K562 (cell line): Measurements from ENCODE around the gene DGCR8.
A peak's percentile ranks its signal among the peaks of the same experiment; 100 is the strongest.

Experiments
- CBX5 ChIP-seq: IDR thresholded peaks from 2 replicates; pipeline ENCODE4 v1.6.1; 2014; ENCODE audit warnings: low read depth, borderline replicate concordance
- FOXA1 ChIP-seq: fragments of 450-650 bp; IDR thresholded peaks from 2 replicates; pipeline ENCODE4 v1.6.1; 2016; ENCODE audit warnings: mild to moderate bottlenecking, borderline replicate concordance
- MCM7 ChIP-seq, 2 experiments: fragments of 450-650 bp; IDR thresholded peaks; 2 replicates each; pipeline ENCODE4 v1.6.1; 2016 to 2018
- MTA3 ChIP-seq: fragments of 450-650 bp; formaldehyde crosslinking; IDR thresholded peaks from 2 replicates; pipeline ENCODE4 v1.6.1; 2017; ENCODE audit warnings: mild to moderate bottlenecking, borderline replicate concordance
- NFATC3 ChIP-seq: fragments of 450-650 bp; IDR thresholded peaks from 2 replicates; pipeline ENCODE4 v1.6.1; 2017; ENCODE audit warnings: mild to moderate bottlenecking
- POLR2A ChIP-seq: fragments of 450-650 bp; conservative IDR thresholded peaks from 2 replicates; pipeline ENCODE4 v1.6.1; 2016
- TEAD4 ChIP-seq, 2 experiments: sonication (generic) in 1 of 2; formaldehyde crosslinking in 1 of 2; IDR thresholded peaks; 2 replicates each; pipeline versions ENCODE4 v1.6.1 to v1.8.0; 2012 to 2022; ENCODE audit warnings: borderline replicate concordance in 1 of 2, inconsistent platforms in 1 of 2, low read length in 1 of 2, mild to moderate bottlenecking in 1 of 2, missing genetic modification reagents in 1 of 2
- ZFPM2 ChIP-seq: fragments of 250-450 bp; sonication (Bioruptor Pico); IDR thresholded peaks from 2 replicates; pipeline ENCODE4 v1.5.1; 2022; ENCODE audit warnings: mild to moderate bottlenecking
- TF ChIP-seq, protein P1 (sequence below), 2 experiments: IDR thresholded peaks; 2 replicates each; pipeline ENCODE4 v1.6.1; 2012; ENCODE audit warnings: improper control_type of control experiment in 2 of 2, low read depth in 2 of 2, low read length in 2 of 2, borderline replicate concordance in 1 of 2
- TF ChIP-seq, protein P2 (sequence below), 3 experiments: IDR thresholded peaks in 2 of 3; conservative IDR thresholded peaks in 1 of 3; 2 replicates each; pipeline ENCODE4 v1.5.1; 2011 to 2012; ENCODE audit warnings: low read length in 3 of 3, mild to moderate bottlenecking in 3 of 3, control low read depth in 2 of 3, improper control_type of control experiment in 1 of 3, inconsistent platforms in 1 of 3, low read depth in 1 of 3, mixed read lengths in 1 of 3, moderate library complexity in 1 of 3; ENCODE audit not compliant: insufficient read depth in 2 of 3

DNA sequence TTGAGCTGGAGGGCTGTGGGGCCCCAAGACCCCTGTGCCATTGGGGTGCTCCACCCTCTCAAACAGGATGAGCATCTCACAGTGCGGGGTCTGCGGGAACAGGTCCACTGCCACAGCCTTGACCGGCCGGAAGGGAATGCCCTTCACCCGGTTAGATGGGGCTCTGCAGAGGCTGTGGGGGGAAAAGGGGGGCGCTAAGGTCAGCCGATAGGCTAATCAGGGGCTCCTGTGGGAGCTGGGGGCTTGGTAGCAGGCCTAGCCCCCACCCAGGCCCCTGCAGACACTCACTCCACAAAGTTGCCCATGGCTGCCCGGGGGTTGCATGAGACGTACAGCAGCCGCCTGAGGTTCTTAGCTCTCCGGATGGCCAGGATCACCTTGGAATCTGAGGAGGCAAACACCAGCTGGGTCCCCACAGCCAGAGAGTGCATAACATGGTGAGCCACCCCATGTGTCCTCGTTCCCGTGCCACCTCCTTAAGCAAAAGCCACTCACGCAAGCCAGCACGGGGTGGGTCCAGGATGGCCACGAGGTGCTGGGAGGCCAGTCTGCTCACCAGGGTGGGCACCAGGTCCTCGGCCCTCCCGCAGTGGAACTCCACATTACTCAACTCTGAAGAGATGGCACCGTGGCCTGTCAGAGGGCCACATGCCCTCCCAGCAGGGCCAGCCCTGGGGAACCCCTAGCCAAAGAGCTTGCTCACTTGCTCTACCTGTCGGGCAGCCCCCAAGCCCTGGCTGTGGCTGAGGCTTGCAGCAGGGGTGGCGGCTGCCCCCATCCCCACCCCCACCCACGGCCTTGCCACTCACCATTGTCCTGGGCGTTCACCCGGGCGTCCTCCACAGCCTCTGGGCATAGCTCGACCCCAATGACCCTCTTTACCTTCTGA, 32.8 kb downstream of the DGCR8 start:
- TF ChIP-seq, protein P1, sequence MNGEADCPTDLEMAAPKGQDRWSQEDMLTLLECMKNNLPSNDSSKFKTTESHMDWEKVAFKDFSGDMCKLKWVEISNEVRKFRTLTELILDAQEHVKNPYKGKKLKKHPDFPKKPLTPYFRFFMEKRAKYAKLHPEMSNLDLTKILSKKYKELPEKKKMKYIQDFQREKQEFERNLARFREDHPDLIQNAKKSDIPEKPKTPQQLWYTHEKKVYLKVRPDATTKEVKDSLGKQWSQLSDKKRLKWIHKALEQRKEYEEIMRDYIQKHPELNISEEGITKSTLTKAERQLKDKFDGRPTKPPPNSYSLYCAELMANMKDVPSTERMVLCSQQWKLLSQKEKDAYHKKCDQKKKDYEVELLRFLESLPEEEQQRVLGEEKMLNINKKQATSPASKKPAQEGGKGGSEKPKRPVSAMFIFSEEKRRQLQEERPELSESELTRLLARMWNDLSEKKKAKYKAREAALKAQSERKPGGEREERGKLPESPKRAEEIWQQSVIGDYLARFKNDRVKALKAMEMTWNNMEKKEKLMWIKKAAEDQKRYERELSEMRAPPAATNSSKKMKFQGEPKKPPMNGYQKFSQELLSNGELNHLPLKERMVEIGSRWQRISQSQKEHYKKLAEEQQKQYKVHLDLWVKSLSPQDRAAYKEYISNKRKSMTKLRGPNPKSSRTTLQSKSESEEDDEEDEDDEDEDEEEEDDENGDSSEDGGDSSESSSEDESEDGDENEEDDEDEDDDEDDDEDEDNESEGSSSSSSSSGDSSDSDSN (IDR thresholded peaks at IDR 0.05; ENCODE audit: borderline replicate concordance in 1 of 2, low read depth in 2 of 2, low read length in 2 of 2): no peak
- TF ChIP-seq, protein P2, sequence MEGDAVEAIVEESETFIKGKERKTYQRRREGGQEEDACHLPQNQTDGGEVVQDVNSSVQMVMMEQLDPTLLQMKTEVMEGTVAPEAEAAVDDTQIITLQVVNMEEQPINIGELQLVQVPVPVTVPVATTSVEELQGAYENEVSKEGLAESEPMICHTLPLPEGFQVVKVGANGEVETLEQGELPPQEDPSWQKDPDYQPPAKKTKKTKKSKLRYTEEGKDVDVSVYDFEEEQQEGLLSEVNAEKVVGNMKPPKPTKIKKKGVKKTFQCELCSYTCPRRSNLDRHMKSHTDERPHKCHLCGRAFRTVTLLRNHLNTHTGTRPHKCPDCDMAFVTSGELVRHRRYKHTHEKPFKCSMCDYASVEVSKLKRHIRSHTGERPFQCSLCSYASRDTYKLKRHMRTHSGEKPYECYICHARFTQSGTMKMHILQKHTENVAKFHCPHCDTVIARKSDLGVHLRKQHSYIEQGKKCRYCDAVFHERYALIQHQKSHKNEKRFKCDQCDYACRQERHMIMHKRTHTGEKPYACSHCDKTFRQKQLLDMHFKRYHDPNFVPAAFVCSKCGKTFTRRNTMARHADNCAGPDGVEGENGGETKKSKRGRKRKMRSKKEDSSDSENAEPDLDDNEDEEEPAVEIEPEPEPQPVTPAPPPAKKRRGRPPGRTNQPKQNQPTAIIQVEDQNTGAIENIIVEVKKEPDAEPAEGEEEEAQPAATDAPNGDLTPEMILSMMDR (IDR thresholded peaks at IDR 0.05 in 2 of 3, conservative IDR thresholded peaks at IDR 0.05 in 1 of 3; ENCODE audit: insufficient read depth in 2 of 3, low read depth in 1 of 3, low read length in 3 of 3): no peak
- no peak for TF ChIP-seq MTA3
- TF ChIP-seq NFATC3: no peak
- TF ChIP-seq ZFPM2: peak; percentile 62; the same call in 1 of the 2 replicates
- TF ChIP-seq POLR2A: peak; percentile 60
- TF ChIP-seq FOXA1: no peak
- no peak for TF ChIP-seq CBX5
- 0 out of 2 replicates have a peak, but pooled peaks have one; percentile 5 for TF ChIP-seq TEAD4 (IDR thresholded peaks at IDR 0.05; ENCODE audit: low read length)
- TF ChIP-seq TEAD4 (CRISPR knock-in tag; IDR thresholded peaks at IDR 0.05; ENCODE audit: borderline replicate concordance): no peak
- TF ChIP-seq MCM7 (IDR thresholded peaks at IDR 0.05): no peak
